ENCODE measurements around the gene LILRA1.
A peak's percentile ranks its signal among the peaks of the same experiment; 100 is the strongest.

DNA sequence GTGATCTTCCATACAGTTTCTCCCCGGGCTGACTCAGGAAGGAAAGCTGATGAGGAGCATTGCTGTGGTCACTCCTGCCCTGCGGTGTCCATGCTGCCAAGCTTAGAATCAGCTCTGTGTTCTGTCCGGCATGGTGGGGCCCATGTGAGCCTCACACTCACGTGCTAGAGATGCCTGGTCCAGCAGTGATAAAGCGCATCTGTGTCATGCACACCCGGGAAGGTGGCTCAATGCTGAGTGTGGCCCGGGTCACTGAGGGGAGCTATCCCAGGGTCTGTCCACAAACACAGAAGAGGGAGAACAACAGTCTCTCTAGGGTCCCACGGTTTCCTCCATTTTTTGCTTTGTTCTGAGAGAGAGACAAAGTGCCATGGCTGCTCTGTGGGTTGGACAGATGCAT lies 33.3 kb downstream of the LILRA1 start:
- TF ChIP-seq, protein P1, sequence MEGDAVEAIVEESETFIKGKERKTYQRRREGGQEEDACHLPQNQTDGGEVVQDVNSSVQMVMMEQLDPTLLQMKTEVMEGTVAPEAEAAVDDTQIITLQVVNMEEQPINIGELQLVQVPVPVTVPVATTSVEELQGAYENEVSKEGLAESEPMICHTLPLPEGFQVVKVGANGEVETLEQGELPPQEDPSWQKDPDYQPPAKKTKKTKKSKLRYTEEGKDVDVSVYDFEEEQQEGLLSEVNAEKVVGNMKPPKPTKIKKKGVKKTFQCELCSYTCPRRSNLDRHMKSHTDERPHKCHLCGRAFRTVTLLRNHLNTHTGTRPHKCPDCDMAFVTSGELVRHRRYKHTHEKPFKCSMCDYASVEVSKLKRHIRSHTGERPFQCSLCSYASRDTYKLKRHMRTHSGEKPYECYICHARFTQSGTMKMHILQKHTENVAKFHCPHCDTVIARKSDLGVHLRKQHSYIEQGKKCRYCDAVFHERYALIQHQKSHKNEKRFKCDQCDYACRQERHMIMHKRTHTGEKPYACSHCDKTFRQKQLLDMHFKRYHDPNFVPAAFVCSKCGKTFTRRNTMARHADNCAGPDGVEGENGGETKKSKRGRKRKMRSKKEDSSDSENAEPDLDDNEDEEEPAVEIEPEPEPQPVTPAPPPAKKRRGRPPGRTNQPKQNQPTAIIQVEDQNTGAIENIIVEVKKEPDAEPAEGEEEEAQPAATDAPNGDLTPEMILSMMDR (IDR thresholded peaks at IDR 0.05 in 2 of 3, conservative IDR thresholded peaks at IDR 0.05 in 1 of 3; ENCODE audit: control insufficient read depth in 2 of 3, extremely low read depth in 1 of 3, insufficient read depth in 1 of 3, low read depth in 3 of 3, low read length in 3 of 3), result no peak
- TF ChIP-seq GATAD2B (conservative IDR thresholded peaks at IDR 0.05; ENCODE audit: low read depth), result no peak
- TF ChIP-seq PML (IDR thresholded peaks at IDR 0.05; ENCODE audit: low read length), result no peak
- TF ChIP-seq EP300 (IDR thresholded peaks at IDR 0.05; ENCODE audit: borderline replicate concordance in 1 of 2, control insufficient read depth in 1 of 2, low read depth in 2 of 2, low read length in 2 of 2), result no peak
- TF ChIP-seq, protein P2, sequence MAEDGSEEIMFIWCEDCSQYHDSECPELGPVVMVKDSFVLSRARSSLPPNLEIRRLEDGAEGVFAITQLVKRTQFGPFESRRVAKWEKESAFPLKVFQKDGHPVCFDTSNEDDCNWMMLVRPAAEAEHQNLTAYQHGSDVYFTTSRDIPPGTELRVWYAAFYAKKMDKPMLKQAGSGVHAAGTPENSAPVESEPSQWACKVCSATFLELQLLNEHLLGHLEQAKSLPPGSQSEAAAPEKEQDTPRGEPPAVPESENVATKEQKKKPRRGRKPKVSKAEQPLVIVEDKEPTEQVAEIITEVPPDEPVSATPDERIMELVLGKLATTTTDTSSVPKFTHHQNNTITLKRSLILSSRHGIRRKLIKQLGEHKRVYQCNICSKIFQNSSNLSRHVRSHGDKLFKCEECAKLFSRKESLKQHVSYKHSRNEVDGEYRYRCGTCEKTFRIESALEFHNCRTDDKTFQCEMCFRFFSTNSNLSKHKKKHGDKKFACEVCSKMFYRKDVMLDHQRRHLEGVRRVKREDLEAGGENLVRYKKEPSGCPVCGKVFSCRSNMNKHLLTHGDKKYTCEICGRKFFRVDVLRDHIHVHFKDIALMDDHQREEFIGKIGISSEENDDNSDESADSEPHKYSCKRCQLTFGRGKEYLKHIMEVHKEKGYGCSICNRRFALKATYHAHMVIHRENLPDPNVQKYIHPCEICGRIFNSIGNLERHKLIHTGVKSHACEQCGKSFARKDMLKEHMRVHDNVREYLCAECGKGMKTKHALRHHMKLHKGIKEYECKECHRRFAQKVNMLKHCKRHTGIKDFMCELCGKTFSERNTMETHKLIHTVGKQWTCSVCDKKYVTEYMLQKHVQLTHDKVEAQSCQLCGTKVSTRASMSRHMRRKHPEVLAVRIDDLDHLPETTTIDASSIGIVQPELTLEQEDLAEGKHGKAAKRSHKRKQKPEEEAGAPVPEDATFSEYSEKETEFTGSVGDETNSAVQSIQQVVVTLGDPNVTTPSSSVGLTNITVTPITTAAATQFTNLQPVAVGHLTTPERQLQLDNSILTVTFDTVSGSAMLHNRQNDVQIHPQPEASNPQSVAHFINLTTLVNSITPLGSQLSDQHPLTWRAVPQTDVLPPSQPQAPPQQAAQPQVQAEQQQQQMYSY (CRISPR knock-in tag; IDR thresholded peaks at IDR 0.05), result no peak
- TF ChIP-seq TAF1 (IDR thresholded peaks at IDR 0.05; ENCODE audit: borderline replicate concordance, low read depth, low read length), result no peak
- TF ChIP-seq, protein P3, sequence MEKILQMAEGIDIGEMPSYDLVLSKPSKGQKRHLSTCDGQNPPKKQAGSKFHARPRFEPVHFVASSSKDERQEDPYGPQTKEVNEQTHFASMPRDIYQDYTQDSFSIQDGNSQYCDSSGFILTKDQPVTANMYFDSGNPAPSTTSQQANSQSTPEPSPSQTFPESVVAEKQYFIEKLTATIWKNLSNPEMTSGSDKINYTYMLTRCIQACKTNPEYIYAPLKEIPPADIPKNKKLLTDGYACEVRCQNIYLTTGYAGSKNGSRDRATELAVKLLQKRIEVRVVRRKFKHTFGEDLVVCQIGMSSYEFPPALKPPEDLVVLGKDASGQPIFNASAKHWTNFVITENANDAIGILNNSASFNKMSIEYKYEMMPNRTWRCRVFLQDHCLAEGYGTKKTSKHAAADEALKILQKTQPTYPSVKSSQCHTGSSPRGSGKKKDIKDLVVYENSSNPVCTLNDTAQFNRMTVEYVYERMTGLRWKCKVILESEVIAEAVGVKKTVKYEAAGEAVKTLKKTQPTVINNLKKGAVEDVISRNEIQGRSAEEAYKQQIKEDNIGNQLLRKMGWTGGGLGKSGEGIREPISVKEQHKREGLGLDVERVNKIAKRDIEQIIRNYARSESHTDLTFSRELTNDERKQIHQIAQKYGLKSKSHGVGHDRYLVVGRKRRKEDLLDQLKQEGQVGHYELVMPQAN (conservative IDR thresholded peaks at IDR 0.05), result no peak
- no peak for TF ChIP-seq JUNB (IDR thresholded peaks at IDR 0.05)
- TF ChIP-seq POLR2A (IDR thresholded peaks at IDR 0.05; ENCODE audit: low read depth, low read length), result peak; percentile 32; the same call in 1 of the 2 replicates

Measured in GM12878 (cell line).